DMS 273 (cell line): ENCODE data around the gene KAZN.

Source experiments
- DNase-seq: peaks from one replicate; lab custom pipeline; 2025; ENCODE audit not compliant: unreplicated experiment; lab: John Stamatoyannopoulos, UW

The KAZN gene

DNA sequence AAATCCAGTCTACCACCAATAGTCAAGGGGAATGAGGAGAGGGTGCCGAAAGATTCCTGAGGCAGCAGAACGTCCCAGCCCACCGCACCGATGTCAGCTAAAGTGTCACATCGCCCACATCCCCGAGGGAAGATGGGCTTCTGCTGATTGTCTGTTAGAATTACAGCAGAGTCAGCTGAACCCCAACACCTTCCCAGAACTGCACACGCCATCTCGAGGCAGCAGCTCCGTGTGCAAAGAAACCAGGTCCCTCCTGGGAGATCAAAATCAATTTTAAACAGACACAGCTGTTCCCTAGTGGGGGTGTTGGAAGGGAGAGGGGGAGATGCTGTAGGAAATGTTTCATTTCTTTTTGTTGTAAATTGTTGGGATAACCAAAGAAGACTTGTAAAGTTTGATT lies 12.8 kb upstream of the KAZN start:
- DNase-seq = no peak

GRCh38 chr1:14590411-14591180 lies 7.9 kb upstream of the KAZN start:
- peak; percentile 19 for DNase-seq

- no peak for DNase-seq
These were observed 6.9 kb upstream of the KAZN start for GRCh38 chr1:14591600-14591999.

GRCh38 chr1:14592004-14592631 lies 6.4 kb upstream of the KAZN start:
- no peak for DNase-seq

GRCh38 chr1:14593302-14593701 lies 5.2 kb upstream of the KAZN start:
- DNase-seq = no peak

- no peak for DNase-seq
These were observed 4.4 kb upstream of the KAZN start for GRCh38 chr1:14594045-14594444.

GRCh38 chr1:14596591-14596990 lies 1.9 kb upstream of the KAZN start:
- no peak for DNase-seq

GRCh38 chr1:14597343-14598006 lies 1.0 kb upstream of the KAZN start:
- DNase-seq = peak; percentile 45

GRCh38 chr1:14598007-14598497 lies 433 bp upstream of the KAZN start:
- DNase-seq = peak; percentile 36

DNA sequence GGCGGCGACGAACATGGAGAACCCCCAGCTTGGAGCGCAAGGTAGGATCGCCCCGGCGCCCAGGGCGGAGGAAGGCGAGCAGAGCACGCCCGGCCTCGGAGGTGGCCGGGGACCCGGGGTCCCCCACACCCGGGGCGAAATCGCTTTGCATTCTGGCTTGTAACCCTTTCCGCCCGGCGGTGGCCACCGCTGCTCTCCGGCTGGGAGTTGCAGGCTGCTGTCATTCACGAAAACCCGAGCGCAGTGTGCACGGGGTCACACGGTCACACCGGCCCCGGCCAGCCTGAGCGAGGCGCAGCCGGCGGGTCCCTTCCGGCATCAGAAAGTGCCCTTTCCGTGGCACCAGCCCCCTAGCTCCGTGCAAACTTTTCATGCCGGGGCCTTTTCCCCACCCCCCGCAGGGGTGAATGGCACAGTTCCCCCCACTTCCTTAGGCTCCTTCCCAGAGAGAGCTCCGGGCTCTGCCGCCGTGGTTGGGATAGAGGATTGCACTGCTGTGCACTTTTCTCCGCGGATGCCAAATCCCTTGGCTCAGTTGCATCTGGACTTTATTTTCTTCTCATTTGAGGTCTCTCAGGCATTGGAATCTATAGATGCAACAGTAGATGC lies 802 bp downstream of the KAZN start:
- DNase-seq = peak; percentile 61

DNA sequence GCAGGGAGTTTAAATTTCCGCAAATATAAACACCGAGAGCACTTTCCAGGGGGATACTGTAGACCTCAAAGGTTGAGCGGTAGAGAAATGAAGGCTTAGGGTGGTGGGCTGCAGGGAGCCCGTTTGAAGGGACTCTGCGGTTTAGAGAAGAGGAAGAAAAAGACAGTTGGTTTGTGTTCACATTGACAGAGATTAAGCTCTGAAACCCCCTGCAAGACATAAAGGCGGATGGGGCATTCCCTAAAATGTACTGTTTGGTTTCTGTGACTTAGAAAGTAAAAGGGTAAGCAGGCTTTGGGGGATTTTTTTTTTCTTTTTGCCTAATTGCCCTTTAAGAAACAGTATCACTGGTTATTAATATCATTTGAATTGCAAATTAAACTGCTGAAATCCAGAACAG lies 1.3 kb downstream of the KAZN start:
- DNase-seq = peak; percentile 16

DNA sequence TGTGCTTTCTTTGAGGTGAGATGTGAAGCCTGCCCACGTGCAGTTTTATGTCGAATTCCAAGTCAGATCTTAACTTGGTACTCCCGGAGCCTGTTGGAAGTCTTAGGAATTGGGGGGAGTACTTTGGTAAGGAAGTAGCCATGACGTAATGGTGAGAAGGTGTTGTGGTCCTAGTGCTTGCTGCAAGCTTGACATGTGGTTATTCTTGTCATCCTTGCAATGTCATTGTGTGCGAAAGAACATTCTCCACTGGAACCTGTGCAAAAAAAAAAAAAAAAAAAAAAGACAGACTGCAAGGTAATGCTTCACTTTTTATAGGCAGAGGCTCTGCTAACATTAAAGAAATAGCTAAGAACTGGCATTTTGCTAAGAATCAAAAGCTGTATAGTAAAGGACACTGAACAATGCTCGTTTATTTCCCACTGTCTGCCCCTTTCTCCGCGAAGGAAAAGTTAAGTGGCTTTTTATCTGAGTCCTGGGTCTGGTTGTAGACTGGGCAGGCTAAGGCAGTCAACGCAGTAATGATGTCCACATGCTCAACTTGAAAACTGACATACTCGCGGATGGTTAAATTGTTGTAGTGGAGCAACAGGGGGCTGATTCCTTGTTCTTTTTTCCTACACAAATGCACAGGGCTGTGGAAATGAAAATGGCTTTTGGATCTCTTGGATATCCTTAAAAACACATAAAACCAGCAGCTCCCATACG lies 2.1 kb downstream of the KAZN start:
- DNase-seq = peak; percentile 16

DNA sequence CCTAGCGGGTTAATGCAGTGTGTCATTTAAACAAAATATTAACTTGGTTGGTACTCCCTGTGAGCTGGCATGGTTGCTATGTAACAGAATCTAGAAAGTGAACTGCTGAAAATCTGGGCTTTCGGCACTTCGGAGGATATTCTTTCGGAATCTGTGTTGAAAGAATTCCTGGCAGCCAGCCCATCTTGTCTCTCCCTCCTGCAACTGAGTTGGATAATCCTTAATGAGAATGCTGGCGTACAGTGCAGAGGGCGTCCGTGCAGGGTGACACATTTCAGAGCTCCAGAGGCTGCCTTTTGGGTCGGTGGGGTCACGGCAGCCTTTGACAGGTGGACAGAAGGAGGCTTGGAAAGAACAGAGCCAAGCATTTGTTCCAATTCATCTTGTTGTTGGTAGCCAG lies 3.7 kb downstream of the KAZN start:
- peak; percentile 80 for DNase-seq

GRCh38 chr1:14603645-14604044 lies 5.2 kb downstream of the KAZN start:
- peak; percentile 88 for DNase-seq

DNA sequence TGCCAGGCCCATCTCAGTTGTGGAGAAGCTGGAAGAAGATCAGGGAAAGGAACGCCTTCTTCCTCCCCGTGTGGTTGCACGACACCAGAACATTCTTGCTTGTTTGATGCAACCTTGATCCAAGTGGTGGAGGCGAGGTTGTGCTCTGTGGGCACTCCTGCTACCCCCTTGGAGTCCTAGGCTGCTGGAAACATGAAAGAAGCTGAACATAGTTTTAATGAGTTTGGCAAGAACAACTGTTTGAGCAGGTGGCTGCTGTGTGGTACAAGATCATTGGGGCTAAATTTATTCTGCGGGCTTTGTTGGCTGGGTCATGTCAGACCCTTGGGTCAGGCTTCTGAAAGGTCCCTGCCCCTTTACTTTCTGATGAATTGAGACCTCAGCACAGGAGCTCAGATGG lies 5.9 kb downstream of the KAZN start:
- peak; percentile 67 for DNase-seq

- no peak for DNase-seq
These were observed 7.5 kb downstream of the KAZN start for GRCh38 chr1:14605945-14606344.

GRCh38 chr1:14606632-14607031 lies 8.1 kb downstream of the KAZN start:
- peak; percentile 55 for DNase-seq

GRCh38 chr1:14607295-14607694 lies 8.8 kb downstream of the KAZN start:
- DNase-seq = no peak

- DNase-seq = no peak
These were observed 9.8 kb downstream of the KAZN start for GRCh38 chr1:14608308-14608707.

DNA sequence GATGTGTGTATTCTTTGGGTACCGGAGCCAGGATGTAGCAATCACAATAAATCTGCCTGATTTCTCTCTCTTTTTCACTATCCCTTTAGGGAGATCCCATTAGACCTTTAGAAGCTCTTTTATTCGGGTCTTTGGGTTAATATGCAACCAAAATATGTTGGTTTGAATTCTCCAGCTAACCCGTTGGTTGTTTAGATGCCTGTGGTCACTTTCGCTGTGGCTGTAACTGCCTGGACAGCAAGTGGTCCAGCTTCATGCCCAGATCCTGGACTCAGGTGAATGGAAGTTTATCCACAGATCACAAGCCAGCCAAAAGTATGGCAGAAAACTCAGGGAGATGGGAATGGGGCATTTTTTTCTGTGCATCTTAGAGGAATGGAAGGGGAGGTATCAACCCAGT lies 12.3 kb downstream of the KAZN start:
- no peak for DNase-seq

DNA sequence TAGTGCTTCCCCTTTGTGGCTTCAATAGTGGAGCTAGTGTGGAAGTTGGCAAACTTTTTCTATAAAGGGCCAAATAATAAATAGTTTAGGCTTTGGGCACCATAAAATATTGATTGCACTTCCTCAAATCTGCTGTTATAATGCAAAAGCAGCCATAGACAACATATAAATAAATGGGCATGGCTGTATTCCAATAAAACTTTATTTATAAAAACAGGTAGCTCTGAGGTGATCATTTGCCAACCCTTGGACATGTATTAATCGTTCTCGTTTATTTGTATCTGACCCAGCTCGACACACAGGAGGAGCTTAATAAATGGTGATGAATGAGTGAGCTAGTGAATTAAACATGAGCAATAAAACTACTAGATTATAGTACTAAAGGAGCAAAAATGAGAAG lies 13.3 kb downstream of the KAZN start:
- DNase-seq = no peak
